Ramos (cell line): ENCODE data around the gene KRTAP10-3.
"Not testable (repeated sequence)": the region's sequence is repeated elsewhere in the genome, so short reads cannot be mapped to it uniquely, and the experiment has no call there.

Experiments
- in situ Hi-C: fragments of 300-500 bp; cut with MboI; formaldehyde crosslinking; loops from one replicate; pipeline ENCODE4 v1.14.3; 2022; ENCODE audit warnings: low sequenced_read_pairs; ENCODE audit not compliant: unreplicated experiment

The KRTAP10-3 gene

DNA sequence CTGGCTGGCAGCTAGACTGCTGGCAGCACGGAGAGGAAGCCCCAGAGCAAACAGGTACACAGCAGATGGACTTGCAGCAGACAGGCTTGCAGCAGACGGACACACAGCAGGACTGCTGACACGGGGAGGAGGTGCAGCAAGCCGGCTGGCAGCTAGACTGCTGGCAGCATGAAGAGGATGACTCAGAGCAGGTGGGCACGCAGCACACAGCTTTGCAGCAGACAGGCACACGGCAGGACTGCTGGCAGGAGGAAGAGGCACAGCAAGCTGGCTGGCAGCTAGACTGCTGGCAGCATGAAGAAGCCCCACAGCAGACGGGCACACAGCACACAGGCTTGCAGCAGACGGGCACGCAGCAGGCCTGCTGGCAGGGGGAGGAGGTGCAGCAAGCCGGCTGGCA, 7.8 kb downstream of the KRTAP10-3 start:
- in situ Hi-C loops: no loop called here

DNA sequence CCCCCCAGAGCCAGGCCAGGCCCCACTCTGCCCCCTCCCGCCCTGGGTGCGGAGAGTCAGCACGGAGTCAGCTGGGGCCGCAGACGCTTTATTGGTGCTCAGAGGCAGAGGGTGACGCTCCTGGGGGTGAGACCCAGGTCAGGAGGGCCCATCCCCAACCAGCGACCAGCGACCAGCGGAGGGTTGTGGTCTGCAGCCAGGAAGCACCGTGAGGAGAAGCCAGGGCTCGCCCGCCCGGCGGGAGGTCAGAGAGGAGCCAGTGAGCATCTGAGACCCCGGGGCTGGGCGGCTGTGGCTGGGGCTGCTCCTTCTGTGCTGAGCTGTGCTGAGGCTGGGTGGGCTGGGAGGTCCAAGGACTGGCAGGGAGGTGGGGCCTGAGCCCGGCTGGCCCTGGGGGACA, 8.3 kb downstream of the KRTAP10-3 start:
- in situ Hi-C loops: not testable (repeated sequence)

DNA sequence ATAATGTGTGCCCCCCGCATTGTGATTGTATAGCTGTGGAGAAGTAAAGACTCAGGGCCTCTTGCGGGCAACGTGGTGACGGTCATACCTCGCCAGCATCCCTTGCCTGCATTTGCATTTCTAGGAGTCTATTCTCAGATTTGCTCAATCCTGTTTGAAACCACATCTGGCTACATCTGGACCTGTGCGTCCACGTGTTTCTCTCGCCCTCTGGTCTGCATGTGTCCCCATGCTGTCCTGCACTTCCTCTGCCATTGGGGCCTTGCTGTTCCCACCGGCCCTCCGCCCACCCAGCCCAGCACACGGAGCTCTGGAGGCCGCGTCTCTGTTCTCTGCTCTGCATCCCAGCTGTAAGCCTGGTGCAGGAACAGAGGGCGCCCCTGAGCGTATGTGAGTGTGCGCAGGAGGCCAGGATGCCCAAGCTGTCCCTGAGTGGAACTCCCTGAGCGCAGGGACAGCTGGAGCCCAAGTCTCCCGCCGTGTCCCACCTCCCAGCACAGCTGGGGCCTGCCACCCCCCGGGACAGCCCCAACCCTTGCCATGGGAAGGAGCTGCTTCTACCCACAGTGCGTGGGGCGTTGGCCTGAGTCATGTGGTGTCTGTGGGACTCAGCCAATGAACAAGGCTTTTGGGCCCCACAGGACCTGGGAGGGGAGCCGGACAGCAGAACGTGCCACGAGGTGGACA, 8.9 kb downstream of the KRTAP10-3 start:
- in situ Hi-C loops: no loop called here

- in situ Hi-C loops: no loop called here
Observed at GRCh38 chr21:44548922-44549321, 9.7 kb downstream of the KRTAP10-3 start.

GRCh38 chr21:44548381-44548780, 10.2 kb downstream of the KRTAP10-3 start:
- in situ Hi-C loops: no loop called here

DNA sequence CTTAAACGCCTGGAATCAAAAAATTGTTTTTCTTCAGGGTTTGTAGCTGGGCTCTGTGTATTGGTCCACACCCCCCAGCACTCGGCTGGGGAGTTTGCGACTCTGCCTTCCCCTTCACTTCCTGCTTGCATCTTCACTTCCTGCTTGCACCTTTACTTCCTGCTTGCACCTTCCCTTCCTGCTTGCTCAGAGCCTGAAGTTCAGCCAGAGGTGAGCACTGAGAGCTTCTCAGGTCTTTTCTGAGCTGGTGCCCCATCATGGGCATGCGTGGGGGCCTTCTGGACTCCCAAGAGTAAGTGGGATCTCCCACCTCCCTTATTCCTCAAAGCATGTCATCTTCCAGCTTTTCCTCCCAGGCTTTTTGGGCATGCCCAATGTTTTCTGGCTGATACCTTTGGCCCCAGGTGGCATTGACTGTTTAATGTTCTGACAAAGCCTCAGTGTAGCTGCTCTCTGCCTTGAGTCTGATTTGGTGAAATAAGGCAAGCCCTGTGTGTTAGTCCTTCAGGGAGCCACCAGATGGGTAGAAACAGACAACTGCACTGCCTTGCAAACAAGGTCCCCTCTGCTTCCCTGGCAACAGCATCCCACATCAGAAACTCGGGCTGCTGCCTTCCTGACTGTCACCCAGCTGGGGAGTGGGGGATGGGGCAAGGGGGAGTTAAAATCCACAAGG, 10.8 kb downstream of the KRTAP10-3 start:
- in situ Hi-C loops: no loop called here

DNA sequence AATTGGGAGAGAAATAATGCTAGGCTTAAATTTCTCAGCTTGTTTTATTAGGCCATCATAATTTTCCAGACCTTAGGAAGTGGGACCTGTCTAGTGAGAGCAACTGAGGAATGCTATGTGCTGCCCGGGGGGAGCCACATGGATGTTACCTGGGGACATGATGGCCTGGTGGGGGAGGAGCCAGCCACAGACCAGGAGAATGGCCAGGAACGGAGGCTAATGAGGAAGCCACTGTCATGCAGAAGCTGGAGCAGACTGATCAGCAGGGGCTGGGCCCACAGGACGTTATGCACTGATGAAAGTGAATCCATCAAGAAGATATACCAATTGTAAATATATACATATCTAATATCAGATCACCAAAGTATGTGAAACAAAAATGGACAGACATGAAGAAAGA, 14.0 kb downstream of the KRTAP10-3 start:
- in situ Hi-C loops: no loop called here

- in situ Hi-C loops: no loop called here
Observed at GRCh38 chr21:44542716-44543115, 15.9 kb downstream of the KRTAP10-3 start.

DNA sequence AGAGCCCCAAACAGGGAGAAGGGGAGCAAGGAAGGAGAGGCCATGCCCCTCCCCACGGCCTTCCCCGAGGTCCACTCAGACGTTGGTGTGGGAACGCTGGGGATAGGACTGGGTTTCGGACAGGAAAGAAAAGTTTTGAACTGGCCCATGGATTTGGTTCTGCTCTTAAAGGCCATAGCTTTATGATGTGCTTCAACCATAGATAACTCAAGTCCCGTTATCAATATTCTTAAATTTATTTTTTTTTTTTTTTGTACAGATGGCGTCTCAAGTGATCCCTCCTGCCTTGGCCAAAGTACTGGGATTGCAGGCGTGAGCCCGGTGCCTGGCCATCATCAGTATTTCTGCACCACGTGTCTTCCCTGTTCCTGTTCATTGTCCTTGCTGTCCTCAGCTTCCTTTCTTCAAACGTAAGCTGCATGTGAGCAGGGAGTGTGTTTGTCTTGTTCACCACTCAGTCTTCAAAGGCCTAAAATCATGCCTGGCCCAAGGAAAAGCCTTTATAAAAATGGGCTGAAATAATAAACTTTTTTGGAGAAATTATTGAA, 17.8 kb downstream of the KRTAP10-3 start:
- in situ Hi-C loops: no loop called here

- in situ Hi-C loops: no loop called here
Observed at GRCh38 chr21:44539991-44540666, 18.5 kb downstream of the KRTAP10-3 start, which contains the start of gene KRTAP10-1. TSS of gene KRTAP10-1 (minus strand) at chr21:44540195. CDS start at chr21:44540150, 45 bp downstream.

- in situ Hi-C loops: no loop called here
Observed at GRCh38 chr21:44539046-44539445, 19.5 kb downstream of the KRTAP10-3 start.

GRCh38 chr21:44537930-44538911, 20.4 kb downstream of the KRTAP10-3 start:
- in situ Hi-C loops: no loop called here

- in situ Hi-C loops: no loop called here
Observed at GRCh38 chr21:44535963-44536362, 22.6 kb downstream of the KRTAP10-3 start.

- in situ Hi-C loops: no loop called here
Observed at GRCh38 chr21:44534688-44535087, 23.9 kb downstream of the KRTAP10-3 start.

- in situ Hi-C loops: no loop called here
Observed at GRCh38 chr21:44533891-44534627, 24.5 kb downstream of the KRTAP10-3 start.

GRCh38 chr21:44533121-44533890, 25.3 kb downstream of the KRTAP10-3 start:
- in situ Hi-C loops: no loop called here

GRCh38 chr21:44532712-44533111, 25.9 kb downstream of the KRTAP10-3 start:
- in situ Hi-C loops: no loop called here
